NCI-H1930 (cell line): ENCODE results near the gene NOP16.

Experiments
- DNase-seq, 2 experiments: peaks; one replicate each; lab custom pipeline; 2025; lab: John Stamatoyannopoulos, UW

The NOP16 gene

GRCh38 chr5:176388444-176389134, at the start of gene NOP16, which contains the start of gene HIGD2A:
NOP16 (minus strand) TSS chr5:176388598; CDS start chr5:176388539, 59 bp downstream.
HIGD2A (plus strand) TSS chr5:176388751; CDS start chr5:176388820, 69 bp downstream.
- peak; percentile 91 to 92 for DNase-seq

DNA sequence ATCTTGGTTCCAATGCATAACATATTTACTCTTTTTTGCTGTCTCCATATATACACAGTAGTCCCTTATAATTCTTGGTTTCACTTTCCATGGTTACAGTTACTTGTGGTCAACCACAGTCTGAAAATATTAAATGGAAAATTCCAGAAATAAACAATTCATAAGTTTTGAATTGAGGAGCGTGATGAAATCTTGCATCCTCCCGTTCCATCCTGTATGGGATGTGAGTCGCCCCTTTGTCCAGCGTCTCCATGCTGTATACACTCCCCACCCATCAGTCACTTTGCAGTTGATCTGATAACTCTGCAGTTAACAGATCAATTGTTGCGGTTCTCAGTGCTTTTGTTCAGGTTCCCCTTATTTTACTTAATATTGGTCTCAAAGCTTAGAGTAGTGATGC, 48.3 kb upstream of the NOP16 start:
- no peak for DNase-seq

DNA sequence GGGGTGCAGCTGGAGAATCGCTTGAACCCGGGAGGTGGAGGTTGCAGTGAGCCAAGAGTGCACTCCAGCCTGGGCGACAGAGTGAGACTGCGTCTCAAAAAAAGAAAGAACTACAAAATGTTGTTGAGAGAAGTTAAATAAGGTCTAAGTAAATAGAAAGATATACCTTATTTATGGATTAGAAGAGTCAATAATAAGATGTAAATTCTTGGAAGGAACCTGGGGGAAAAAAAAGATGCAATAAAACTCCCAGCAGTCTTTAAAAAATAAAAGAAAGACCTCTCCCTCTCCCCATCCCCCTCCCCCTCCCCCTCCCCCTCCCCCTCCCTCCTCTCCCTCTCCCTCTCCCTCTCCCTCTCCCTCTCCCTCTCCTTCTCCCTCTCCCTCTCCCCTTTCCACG, 44.3 kb upstream of the NOP16 start:
- no peak for DNase-seq

- no peak for DNase-seq
These were observed 41.6 kb upstream of the NOP16 start for GRCh38 chr5:176429972-176430371.

- DNase-seq, result no peak
These were observed 39.6 kb upstream of the NOP16 start for GRCh38 chr5:176427971-176428370.

GRCh38 chr5:176426876-176427275, 38.5 kb upstream of the NOP16 start:
- no peak for DNase-seq

DNA sequence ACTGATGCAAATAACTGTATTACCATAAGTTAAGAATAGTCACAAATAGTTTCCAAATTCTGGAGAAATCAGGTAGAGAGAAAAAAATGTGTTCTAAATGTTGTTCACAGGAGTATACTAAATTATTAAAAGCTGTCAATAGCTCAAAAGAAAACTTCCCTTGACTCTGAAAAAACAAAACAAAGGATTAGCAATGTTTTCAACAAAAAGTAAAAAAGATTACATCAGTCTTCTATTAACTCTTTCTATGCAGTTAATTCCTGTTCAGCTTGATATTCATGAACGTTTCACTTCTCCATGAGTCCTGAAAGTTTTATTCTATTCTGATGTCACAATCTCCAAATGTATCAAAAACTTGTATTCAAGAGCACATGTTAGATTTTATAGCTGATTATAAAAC, 37.4 kb upstream of the NOP16 start:
- no peak for DNase-seq

DNA sequence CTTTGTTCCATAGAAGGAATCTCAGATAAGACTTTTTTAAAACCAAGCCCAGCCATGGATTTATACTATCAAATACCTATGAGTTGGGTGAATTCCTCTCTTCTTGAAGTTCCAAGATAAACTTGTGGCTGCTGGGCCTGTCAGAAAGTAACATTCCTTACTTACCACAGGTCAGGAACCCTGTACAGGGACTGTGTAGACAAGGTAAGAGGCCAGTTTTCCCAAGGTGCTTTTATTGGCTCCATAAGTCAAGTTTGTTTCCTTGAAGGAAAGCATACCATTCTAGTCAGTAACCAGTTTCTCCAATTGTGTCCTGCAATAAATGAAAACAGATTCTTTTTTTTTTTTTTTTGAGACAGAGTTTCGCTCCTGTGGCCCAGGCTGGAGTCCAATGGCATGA, 36.7 kb upstream of the NOP16 start:
- no peak for DNase-seq

DNA sequence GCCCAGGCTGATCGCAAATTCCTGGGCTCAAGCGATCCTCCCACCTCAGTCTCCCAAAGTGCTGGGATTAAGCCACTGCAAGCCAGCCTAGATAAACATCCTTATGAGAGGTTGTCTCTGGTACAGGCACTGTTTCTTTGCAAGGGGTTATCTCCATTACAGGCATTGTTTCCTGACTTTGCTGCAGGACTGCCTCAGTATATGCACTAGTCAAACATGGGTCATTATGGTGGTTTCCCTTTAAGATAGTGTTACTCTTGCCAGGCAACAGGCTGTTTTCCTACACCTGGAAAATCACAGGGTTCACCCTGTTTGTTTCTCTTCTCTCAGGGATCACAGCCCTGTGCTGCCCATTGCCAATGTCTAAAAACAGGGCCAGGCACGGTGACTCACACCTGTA, 35.8 kb upstream of the NOP16 start:
- DNase-seq, result no peak

DNA sequence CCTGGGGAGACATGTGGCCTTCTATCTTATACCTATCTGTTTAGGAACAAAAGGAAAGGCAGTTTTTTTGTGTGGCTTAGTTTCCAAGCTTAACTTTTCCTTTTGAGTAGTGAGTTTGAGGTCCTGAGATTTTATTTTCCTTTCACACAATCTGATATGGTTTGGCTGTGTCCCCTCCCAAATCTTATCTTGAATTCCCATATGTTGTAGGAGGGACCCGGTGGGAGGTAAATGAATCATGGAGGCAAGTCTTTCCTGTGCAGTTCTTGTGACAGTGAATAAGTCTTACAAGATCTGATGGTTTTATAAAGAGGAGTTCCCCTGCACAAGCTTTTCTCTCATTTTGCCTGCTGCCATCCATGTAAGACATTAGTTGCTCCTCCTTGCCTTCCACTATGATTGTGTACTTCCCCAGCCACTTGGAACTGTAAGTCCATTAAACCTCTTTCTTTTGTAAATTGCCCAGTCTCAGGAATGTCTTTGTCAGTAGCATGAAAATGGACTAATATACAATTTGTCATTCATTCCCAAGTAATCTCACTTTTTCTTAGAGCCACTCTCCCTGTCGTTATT, 32.7 kb upstream of the NOP16 start:
- DNase-seq, result no peak

DNA sequence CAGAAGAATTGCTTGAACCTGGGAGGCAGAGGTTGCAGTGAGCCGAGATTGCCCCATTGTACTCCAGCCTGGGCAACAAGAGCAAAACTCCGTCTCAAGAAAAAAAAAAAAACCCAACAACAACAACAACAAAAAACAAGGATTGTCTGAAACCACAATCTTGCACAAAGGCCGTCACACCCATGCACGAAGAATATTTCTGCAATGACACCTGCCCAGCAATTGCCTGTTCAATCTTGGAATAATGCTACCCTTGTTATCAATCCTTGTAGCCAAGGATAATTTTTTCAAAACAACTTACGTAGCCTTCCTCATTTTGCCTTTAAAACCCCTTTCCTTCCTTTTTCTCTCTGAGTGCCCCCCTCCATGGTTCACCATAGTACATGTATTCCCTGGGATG, 31.7 kb upstream of the NOP16 start:
- no peak for DNase-seq

DNA sequence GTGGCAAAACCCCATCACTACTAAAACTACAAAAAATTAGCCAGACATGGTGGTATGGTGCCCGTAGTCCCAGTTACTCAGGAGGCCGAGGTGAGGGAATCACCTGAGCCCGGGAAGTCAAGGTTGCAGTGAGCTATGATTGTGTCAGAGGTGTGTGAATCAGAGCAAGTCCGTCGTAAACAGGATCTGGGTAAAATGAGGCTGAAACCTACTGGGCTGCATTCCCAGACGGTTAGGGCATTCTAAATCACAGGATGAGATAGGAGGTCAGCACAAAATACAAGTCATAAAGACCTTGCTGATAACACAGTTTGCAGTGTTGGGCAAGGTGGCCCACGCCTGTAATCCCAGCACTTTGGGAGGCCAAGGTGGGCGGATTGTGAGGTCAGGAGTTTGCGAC, 29.9 kb upstream of the NOP16 start:
- no peak for DNase-seq

DNA sequence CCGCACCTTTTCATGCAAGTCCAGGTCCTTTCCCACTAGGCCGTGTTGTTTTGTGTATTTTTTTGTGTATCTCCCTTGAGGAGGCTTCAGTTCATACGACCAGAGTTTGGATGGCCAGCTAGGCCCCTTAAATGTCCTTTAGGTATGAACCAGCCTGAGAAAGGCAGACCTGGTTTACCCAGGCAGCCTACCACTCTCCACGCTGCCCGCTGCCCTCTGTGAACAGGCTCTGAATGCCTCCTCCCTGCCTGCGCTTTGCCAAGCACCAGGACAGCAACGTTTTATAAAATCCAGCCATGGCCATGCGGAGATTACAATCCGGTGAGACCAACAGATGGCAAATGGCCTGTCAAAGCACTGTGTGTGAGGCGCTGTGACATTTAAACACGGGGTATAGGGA, 28.6 kb upstream of the NOP16 start:
- no peak for DNase-seq

- DNase-seq, result peak; percentile 35 to 80
These were observed 27.8 kb upstream of the NOP16 start, which contains the start of gene CLTB for GRCh38 chr5:176415952-176416924. CLTB (minus strand) TSS chr5:176416539; CDS start chr5:176416363, 176 bp downstream.

DNA sequence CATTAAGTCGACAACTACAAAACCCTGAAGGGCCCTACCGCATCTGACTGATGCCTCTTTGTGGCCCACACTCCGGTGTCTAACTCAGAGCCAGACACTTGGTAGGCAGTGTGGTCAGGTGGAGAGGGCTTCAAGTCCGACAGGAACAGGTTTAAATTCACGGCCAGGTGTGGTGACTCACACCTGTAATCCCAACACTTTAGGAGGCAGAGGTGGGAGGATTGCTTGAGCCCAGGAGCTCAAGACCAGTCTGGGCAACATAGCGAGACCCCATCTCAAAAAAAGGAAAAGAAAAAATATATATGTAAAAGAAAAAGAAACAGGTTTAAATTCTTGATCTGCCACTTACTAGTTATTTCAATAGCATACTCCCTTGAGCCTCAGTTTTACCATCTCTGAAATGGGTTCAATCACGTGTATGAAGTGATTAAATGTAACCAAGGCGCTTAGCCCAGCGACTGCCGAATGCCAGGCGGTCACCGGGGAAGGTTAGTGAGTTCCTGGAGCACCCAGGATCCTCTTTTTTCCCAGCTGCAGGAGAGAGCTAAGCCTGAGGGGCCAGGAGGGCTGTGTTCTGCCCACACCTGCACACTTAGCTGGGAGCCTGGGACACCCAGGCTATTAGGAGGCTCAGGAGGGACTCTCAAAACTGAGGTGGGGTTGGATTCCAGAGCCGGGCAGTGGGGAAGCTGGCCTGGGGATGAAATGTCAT, 27.0 kb upstream of the NOP16 start:
- no peak for DNase-seq

DNA sequence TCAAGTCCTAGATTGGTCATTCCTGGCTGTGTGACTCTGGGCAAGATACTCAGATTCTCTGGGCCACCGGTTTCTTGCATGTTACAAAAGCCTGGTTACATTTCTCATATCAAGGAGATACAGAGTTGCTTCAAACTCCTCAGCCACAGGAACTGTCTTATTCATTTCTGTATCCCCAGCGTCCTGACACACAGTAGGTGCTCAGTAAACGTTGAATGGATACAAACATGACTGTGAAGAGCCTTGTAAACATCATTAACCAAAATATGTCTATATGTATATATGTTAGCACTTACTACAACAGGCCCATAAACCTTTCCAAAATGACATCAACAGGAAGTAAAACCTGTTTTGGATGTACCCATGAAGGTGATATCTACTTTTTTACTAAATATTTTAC, 26.3 kb upstream of the NOP16 start:
- DNase-seq, result no peak

DNA sequence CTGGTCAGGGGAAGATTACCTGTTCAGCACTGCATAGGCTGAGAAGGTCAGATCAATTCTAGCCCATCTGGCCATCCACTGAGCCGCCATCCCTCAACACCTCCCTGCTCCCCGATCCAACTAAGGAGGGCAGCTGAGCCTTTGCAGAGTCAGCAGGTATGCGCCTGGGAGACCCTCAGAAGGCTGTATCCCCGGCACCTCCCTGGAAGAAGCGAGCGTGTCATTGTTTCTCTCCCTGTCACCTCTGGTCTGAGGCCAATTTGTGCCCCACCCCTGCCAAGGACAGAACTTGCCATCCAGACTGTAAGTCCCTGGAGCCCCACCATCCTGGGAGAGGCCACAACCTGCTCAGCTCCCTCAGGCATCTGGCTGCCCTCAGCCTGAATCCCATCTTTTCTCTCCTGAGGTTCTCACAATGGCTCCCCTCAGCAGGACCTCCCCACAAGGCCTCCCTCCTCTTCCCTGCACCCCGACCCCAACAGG, 25.4 kb upstream of the NOP16 start:
- no peak for DNase-seq

DNA sequence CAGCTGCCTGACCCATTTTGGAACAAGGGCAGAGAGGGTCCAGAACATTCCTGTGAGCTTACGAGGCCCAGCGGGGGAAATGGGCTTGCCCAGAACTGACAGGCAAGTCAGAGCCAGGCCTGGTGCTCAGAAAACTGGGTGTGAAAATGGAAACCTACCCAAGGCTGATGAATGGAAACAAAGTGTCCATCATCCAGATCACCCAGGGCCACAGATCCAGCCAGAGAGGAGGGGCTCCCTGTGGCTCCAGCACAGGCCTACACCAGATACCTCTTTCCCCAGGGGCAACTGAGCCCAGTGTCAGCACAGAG, 24.8 kb upstream of the NOP16 start:
- no peak for DNase-seq

- no peak for DNase-seq
These were observed 24.3 kb upstream of the NOP16 start for GRCh38 chr5:176412517-176413254.

DNA sequence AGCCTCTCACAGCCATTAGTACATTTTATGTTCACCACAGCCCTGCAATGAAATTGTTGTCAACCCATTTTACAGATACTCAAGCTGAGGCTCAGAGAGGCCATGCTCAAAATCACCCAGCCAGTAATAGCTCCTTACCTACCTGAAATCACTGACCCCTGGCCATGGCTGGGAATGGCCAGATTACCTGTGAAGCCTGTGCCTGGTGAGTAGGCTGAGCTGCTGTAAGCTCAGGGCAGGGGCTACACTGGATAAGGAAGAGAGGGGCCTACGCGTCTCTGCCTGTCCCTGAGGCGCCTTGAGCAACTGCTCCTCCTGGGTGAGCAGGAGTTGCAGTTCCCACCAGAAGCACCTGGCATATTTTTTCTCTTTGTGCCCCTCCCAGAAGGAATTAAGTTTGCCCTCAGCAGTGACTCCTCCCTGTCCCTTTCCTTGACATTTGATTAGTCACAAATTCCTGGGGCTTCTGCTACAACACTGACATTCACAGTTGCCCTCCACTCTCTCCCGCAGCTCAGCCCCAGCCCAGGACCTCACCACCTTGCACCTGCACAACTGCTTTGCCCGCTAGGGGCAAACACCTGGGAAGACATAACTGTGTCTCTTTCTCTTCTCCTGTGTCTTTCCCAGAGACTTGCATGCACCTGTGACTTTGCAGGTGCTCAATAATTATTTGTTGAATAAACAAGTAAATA, 22.2 kb upstream of the NOP16 start:
- DNase-seq, result no peak

DNA sequence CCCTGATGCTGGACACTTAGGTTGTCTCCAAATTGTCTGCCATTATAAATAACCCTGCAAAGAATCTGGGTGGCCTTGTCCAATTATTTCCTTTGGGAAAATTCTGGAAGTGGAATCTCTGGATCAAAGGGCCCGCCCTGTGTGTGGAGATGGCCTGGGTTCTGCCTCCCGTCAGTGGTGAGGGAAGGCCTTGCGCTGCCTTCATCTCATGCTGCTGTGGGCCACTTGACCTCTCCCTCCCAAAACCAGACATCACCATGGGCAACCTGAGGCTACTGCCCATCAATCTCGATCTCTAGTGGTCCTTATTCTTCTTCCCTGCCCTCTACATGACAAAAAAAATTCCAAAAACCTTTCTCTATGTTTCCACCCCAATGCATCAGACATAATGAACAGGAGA, 21.4 kb upstream of the NOP16 start:
- DNase-seq, result no peak
